CD4-positive, alpha-beta T cell treated with Interleukin-12 subunit alpha and Interleukin-12 subunit beta, for 1 hour (primary cell): Measurements from ENCODE around the gene TBC1D10A.

Experiments used
- DNase-seq: peaks from one replicate; pipeline ENCODE4 v3.0.0-alpha.2; 2020

Gene TBC1D10A

DNA sequence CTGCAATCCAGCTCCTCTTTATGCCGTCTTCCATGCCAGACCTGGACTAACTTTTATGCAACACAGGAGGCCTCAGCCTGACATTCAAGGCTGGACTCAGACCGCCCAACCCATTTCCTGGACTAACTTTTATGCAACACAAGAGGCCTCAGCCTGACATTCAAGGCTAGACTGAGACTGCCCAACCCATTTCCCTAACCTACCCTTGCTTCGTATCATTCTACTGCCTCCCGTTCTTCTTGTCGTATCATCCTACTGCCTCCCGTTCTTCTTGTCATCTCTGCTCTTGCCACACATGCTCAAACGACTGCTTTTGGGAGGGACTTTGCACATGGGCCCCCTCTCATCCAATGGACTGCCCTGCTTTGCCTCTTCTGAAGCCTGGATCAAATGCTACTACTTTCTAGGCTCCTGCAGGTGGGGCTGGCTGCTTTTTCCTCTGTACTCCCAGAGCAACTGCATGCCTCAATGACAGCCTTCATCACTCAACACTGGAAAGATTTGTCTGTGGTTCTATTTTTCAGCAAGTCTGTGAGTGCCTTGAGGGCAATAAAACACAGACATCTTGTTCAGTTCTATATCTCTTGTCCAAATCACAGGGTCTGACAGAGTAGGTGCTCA, 7.8 kb downstream of the TBC1D10A start:
- no peak for DNase-seq

DNA sequence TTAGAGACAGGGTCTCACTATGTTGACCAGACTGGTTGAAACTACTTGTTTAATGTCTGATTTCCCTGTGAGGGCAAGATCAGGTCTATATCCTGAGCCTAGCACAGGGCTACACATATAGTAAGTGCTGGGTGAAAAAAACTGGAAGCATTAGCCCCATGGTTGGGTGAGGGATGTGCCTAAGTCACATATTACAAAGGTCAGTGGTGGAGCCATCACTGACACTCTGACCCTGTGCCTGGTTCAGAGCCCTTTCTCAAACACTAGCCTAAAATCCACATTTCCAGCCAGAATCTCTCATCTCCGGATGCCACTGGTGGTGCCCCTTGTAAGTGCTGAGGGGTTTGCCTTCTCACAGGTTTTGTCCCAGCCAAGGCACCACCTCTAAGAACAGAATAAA, 9.0 kb downstream of the TBC1D10A start:
- no peak for DNase-seq

DNA sequence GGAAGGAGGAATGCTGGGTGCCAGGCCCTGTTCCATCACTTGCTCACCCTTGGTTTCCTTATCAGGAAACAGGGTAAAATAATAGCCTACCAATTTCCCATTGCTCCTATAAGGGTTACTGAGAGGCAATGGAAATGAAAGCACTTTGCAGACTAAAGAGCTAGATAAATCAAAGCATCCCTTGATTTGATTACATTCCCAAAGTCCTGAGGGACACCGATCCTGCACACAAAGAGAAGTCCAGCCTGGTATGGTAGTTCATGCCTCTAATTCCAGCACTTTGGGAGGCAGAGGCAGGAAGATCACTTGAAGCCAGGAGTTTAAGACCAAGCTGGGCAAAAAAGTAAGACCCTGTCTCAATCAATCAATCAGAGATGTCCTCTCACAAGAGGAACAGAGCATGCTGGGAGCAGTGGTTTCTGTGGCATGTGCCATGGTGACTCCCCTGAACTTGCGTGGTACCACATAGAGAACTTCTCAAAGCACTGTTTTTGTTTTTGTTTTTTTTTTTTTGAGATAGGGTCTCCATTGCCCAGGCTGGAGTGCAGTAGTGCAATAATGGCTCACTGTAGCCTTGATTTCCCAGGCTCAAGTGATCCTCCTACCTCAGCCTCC, 10.7 kb downstream of the TBC1D10A start:
- no peak for DNase-seq

DNA sequence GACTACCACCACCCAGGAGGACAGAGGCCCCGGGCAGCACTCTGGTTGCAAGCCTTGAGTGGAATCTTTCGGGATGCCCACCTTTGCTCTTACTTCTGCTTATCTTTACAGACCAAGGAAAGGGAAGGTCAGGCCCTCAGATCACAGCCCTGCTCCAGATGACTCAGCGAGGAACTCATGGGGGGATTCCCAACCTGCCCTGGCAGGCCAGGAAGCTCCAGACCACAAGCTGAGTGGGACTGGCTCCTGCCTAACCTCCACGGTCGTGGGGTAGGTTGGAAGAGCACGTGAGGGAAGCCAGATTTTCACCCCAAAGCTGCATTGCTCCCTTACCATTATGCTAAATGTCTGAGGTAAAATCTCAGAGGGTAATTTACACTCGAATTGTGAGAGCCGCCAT, 11.8 kb downstream of the TBC1D10A start:
- DNase-seq = peak; percentile 64

GRCh38 chr22:30313527-30314363, 13.0 kb downstream of the TBC1D10A start:
- DNase-seq = no peak

DNA sequence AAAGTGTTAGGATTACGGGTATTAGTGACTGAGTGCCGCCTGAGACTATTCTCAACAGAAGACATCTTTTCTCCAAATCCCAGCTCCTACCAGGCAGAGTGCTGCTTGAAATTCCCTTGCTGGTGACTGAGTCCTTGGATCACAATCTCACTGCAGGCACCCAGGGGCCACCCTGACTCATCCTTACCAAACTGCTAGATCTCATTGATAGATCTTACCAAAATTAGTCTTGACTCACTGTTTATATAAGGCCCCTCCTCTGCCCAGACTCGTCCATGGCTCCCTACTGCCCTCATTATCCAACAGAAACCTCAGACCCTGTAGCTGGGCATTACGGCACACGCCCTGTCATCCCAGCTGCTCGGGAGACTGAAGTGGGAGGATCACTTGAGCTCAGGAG, 14.7 kb downstream of the TBC1D10A start:
- no peak for DNase-seq

DNA sequence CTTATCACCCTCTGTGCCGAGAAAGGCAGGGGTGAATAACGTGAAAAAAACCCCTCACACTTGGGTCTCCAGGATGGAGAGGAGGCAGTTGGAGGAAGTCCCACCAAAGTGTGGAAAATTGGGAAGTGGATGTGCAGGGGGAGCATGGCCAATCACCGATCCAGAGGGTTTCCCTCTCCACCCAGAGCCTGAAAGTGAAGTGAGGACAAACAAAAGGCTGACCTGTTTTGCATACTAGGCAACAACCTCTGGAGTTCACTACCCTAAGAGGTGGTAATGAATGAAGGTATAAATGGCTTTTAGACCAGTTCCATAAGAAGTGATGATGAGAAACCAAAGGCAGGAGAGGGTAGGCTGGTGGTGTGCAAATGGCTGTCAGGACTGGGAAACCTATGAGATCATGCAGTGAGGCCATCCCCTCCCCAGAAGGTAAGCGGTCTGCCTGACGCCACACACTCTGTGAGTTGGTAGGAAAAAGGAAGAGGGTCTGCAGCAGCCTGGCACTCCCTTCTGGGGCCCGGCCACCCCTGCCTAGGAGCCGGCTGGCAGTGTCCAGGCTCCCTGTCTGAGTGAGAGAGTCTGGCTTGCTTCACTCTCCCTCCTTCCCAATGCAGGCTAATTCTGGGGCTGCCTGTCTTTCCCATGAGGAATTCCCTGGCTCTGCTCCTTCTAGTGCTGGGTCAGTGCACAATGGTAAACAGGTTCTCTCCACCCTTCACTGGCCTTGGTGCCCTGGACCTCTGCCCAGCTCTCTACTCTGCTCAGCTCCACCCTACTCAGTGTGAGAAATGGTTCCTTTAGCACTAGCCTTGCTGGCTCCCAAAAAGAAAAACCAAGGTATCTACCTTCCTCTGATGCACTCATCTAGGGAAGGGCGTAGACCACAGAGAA, 15.6 kb downstream of the TBC1D10A start:
- DNase-seq = no peak

DNA sequence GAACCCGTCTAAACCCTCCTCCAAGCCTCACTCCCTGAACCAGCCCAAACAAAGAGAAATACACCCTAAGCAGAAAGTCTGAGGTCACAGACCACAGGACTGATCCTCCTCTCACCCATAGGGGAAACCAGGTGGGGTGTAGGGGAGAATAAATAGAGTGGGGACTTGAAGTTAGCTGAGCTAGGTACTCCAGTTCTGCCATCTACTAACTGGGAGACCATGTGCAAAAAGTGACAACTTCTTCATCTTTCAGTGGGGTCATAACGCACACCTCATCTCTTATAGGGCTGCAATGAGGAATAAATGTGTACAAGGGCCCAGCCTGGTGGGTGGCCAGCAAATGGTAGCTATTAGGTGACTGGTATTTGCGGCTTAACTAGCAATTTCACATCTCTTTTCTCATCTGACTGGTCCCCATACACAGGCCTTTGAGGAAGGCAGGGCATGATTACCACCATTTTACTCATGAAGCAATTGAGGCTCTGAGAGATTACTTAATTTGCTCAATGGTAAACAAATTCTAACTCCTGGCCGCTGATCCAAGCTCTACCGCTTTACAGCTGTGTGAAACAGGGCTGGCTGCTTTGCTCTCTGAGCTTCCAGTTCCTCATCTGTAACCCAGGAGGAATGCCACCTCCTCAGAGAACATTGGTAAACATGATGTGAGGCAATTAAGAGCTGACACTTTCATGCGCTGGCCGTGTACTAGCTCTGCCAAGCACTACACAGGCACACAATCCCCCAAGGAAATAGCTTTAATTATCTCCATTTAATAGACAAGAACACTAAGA, 16.6 kb downstream of the TBC1D10A start:
- peak; percentile 57 for DNase-seq

DNA sequence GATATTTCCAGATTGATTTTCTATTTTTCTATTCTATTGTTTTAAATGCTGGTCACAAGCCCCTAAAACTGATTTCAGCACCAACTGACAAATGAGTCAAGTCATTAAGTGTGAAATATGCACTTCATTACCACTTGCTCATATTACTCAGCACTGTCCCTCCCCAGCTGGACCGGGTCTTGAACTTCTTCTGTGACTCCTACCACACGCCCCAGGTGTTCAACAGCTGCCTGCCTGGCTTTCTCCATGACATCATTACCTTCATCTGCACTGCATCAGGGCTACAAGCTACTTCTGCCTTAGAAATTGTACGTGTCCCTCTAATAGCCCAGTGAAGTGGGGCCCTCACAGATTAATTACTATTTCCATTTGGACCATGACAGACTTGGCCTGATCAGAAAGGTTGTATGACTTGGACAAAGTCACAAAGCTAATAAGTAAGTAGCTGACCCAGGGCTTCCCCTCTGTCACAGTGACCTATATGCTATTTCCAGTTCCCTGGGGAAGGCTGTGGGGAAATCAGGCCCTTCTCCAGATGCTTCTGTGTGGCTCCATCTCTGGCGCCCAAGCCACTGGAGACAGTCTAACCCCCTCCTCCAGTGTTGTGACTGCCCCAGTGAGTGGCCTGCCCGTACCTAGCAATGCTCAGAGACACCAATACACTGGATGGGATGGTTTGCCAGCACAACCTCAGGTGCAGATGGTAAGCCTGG, 18.1 kb downstream of the TBC1D10A start:
- DNase-seq = no peak

DNA sequence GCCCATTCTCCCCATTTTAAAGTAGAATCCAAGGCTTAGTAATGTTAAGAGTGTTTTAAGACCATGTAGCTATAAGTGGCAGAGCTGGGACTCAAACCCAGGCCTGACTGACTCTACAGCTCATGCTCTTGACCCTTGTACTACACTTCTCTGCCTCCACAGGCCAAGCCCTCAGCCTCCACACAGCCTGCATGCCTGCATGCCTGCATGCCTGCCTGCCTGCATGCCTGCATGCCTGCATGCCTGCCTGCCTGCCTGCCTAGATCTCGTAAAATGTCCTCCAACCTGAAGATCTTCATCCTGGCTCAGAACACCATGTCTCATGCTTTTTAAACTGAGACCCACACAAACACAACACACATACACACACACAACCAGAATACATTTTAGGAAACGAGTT, 18.6 kb downstream of the TBC1D10A start:
- DNase-seq = no peak

DNA sequence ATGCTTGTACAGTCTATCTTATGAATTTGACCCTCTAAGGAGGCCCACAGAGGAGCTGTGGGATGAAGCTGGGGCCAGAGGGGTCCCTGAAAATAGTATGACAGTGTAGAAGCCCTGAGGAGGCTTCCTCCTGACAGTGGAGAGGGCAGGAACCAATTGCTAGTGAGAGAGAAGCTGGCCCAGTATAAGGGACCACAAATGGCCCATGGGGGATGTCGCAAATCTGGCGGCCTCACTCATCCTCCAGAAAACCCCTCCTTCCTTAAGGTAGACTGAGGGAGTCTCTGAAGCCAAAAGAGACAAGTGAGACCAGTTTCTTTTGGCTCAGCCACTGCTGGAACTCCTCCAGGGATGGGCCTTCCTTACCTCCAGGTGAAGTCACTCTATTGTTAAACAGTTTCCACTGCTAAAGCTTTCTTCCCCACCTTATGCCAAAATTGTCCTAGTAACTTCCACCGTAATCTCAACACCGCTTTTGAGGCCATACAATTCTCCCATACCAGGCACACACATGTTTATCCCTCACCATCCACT, 19.6 kb downstream of the TBC1D10A start:
- DNase-seq = no peak

DNA sequence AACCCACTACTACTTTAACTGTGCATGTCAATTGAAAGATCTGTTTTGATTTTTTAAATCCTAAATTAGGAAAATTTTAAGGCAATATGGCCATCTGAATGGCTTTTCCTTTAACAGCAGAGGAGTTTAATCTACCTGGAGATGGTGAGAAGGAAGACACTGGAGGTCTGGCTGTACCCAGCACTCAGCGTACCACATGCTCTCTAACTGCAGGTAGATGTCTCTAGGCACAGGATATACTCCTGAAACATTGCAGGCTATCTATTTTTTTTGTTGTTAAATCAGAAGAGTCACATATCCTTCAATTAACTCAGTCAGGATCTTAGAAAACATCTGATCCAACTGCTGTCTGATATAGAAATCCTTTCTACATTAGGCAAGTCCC, 20.1 kb downstream of the TBC1D10A start:
- no peak for DNase-seq

GRCh38 chr22:30305906-30306626, 20.7 kb downstream of the TBC1D10A start:
- peak; percentile 71 for DNase-seq

DNA sequence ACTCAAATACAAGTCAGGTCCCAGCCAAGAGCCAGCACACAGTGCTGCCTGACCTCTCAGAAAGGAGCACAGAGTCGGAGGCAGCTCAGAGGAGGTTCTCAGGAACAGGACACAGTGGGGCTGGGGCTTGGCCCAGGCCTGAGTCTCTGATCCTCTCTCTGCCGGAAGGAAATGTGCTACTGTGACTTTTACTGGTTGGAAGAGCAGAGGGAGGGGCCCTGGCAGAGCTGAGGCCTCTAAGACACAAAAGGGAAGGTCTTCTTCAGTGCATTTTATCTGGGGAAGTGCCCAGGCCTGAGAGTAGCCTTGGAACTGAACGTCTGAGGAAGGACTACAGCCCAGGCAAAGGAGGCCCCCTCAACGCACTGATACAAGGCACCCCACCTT, 21.2 kb downstream of the TBC1D10A start:
- DNase-seq = peak; percentile 65

- no peak for DNase-seq
Measured at GRCh38 chr22:30304495-30305244, 22.1 kb downstream of the TBC1D10A start.

GRCh38 chr22:30302810-30303138, 24.0 kb downstream of the TBC1D10A start:
- no peak for DNase-seq

DNA sequence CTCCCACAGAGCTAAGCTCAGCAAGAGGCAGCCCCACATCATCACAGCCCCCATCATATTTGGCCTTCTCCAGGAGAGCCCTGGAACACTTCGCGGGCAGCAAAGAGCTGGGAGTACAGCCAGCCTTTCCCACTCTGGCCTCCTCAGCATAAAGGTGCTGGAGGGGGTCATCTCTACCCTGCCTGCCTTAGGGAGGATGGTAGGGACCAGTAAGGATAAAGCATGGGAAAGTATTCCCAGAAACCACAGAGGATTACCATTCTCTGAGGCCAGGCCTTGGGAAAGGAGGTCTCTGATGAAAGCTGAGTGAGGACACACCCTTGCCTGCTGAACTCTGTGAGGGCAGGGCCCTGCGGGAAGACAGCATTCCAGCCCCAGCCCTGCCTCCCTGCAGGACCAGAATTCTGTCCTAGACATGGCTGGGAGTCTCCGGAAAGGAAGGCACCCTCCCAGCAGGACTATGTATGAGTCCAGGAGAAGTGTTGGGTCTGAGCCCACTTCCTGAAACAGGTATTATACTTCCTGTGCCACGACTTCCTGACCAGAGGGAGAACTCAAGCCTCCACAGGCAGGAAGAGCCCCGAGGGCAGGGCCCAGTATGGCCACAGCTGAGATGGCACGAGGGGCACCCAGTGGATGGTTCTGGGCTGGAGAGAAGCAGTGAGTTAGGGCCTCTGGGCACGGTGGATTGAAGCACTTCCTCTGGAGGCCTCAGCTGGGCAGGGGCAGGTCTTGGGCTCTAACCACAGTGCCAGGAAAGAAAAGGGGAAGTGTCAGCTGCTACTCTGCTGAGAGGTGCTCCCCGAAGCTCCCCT, 24.5 kb downstream of the TBC1D10A start:
- no peak for DNase-seq

DNA sequence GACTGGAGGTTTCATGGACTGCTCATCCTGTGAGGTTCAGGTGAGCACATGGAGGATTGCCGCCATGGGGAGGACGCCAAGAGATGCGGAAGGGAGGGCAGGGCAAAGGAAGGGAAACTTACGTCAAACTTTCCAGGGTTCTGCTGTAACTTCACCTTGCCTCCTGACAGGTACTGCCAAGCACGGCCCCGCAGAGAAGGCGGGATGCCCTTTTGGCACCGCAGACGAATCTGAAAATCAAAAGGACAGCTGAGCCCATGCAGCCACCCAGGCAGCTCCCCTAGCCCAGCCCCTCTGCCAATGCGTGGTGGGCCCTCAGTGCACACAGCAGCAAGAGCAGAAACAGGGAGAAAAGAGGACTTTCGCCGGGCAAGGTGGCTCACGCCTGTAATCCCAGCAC, 27.4 kb downstream of the TBC1D10A start:
- no peak for DNase-seq
